HT1080 (cell line): ENCODE measurements around the gene IBA57. TPM values are rescaled to one million over a fixed set of nuclear protein-coding genes. Genes with fewer than 3 reads are reported as not detected.

ENCODE experiments used
- DNase-seq: peaks from one replicate; pipeline ENCODE4 v3.0.0-alpha.2; 2015; ENCODE audit warnings: low read depth
- small RNA-seq: library from RNA; depleted of rRNA; stranded (forward); fragments of <200 nt; gene quantifications from one replicate; pipeline ENCODE3, GENCODE V24; 2014
- total RNA-seq: library from RNA; depleted of rRNA; stranded (reverse); fragments of >200 nt; shearing (Covaris generic); gene quantifications from 2 replicates; pipeline ENCODE4 v1.2.3, GENCODE V29; 2014; rRNA removed

The IBA57 gene
- total RNA-seq, 1 experiment from 2014 or later: 6.1 TPM

DNA sequence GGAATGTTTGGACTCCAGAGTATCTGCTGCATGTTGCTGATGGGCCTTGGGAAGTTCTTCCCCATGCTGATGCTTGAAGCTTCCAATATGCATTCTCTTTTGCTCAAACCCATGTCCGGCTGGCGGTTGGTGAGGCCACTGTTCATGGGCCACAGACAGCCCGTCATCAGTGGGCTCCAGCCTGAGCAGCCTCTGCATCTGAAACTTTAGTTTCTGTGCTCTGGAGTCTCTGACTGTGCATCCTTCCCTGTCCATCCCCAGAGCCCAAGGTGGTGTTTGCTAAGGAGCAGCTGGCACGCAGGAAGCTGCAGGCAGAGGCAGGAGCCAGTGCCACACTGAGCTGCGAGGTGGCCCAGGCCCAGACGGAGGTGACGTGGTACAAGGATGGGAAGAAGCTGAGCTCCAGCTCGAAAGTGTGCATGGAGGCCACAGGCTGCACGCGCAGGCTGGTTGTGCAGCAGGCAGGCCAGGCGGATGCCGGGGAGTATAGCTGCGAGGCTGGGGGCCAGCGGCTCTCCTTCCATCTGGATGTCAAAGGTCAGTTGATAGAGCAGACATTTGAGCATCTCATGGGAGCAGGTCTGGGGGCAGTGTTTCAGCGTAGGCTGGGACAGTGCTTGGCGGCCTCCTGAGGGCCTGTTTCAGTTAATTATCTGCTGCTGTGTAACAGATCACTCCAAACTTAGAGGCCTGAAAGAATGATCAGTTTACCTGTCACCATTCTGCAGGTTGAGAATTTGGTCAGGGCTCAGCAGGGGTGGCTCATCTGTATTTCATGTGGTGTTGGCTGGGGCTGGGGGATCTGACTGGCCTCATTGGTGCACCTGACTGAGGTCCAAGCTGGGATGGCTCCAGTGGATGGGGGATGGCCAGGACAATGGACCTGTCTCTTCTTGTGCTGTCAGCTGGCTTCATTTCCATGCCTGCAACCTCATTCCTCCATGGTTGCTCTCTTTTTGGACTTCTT, 58.9 kb downstream of the IBA57 start:
- no peak for DNase-seq

DNA sequence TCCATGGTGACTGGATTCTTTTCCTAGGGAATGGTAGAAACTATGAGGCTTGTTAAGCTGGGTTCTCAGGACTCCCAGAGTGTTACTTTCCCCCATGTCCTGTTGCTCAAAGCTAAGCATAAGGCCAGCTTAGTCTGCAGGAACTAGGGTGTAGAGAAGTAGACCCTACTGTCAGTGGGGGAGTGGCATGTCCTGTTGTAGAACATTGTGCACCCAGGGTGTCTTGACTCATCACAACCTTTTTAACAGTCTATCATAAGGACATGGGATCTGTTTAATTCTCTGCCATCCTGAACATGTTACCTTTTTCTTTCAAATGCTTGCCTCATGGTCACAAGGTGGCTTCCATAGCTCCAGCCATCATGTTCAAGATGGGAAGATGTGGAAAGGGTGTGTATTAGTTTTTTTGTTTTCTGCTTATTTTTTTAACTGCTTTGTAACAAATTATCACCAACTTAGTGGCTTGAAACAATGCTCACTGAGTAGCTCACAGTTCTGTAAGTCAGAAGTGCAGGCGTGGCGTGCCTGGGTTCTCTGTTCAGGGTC, 59.6 kb downstream of the IBA57 start:
- DNase-seq: no peak

DNA sequence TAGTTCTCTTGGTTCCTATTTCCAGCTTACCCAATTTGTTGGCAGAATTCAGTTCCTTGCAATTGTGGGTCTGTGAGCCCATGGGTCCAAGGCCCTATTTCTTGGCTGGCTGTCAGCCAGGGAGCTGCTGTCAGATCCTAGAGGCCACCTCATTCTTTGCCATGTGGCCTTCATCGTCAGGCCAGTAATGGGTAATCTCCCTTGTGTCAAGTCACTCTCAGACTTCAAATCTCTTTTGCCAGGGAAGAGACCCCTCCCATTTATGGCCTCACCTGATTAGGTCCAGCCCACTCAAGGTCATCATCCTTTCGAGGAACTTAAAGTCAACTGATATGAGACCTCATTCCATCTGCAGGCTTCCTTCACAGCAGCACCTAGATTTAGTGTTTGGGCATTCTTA, 60.1 kb downstream of the IBA57 start:
- no peak for DNase-seq

DNA sequence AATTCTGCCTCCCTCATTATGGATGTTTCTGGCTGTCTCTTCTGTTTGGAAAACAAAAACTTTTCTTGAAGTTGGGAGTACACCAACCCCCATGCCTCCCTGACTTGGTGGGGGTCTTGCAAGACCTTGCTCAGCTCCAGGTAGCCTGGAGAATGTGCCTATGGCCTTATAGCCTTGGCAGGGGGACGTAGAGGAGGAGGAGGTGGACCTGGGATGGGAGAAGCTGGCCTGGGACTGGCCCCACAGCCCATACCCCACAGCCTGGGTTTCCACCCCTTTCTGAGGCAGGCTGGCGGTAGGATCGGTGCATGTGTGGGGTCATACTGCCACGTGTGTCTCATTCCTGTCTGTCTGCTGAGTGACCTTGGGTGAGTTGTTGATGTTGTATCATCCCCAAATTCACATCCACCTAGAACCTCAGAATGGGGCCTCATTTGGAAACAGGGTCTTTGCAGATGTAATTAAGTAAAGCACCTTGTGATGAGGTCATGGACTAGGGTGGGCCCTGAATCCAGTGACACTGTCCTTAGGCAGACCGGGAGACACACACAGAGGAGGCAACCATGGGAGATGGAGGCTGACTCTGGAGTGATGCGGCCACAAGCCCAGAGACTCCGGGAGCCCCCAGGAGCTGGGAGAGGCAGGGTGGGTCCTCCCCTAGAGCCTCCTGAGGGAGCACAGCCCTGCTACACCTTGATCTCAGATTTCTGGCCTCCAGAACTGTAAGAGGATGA, 60.7 kb downstream of the IBA57 start:
- DNase-seq: no peak

DNA sequence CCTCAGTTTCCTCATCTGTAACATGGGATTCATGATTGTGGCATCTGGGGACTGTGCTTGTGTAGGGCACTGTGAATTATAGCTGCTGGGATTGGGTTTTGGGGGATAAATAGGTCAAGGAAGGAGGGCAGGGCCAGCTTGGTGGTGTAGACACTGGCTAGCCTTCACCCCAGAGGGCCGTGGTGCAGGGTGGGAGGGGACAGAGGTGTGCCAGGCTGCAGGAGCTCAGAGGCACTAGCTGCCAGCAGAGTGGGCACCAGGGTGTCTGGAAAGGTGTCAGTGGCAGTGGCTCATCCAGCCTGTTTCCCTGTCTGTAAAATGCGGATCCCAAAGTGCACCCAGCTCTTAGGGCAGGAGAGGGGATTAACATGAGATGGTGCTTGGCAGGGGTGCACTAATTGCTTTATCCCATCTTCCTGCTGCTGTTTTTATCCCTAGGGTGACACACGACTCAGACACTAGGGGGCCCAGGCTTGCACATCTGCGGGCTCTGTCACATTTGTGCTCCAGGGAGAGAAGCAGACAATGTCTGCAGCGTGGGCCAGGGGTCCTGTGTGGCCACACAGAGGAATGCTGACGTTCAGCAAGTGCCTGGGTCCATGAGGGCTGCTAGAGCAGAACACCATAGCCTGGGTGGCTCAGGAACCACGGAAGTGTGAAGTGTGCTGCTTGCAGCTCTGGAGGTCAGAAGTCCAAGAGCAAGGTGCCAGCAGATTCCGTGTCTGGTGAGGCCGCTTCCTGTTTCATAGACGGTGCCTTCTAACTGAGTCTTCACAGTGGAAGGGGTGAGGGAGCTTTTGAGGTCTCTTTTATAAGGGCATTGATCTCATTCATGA, 61.6 kb downstream of the IBA57 start:
- DNase-seq: peak; percentile 14

DNA sequence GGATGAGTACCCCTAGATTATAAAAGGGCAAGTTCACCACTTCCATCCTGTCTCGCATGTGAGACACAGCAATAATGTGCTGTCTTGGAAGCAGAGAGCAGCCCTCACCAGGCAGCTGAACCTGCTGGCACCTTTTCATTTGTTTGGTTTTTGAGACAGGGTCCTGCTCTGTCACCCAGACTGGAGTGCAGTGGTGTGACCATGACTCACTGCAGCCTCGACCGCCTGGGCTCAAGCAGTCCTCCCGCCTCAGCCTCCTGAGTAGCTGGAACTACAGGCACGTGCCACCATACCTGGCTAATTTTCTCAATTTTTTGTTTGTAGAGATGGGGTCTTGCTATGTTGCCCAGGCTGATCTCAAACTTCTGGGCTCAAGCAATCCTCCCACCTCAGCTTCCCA, 62.5 kb downstream of the IBA57 start:
- peak; percentile 17 for DNase-seq

DNA sequence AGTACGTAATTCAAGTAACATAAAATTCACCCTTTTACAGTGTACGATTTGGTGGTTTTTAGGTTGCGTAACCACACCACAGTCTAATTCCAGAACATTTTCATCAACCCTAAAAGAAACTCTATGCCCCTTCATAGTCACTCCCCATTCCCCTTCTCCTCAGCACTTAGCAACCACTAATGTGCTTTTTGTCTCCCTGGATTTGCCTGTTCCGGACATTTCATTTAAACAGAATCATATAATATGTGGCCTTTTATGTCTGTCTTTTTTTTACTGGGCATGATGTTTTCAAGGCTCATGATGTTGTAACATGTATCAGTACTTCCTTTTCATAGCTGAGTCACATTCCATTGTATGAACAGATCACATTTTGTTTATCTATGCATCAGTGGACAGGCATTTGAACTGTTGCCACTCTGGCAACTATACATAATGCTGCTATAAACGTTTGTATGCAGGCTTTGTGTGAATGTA, 63.0 kb downstream of the IBA57 start:
- DNase-seq: peak; percentile 87

DNA sequence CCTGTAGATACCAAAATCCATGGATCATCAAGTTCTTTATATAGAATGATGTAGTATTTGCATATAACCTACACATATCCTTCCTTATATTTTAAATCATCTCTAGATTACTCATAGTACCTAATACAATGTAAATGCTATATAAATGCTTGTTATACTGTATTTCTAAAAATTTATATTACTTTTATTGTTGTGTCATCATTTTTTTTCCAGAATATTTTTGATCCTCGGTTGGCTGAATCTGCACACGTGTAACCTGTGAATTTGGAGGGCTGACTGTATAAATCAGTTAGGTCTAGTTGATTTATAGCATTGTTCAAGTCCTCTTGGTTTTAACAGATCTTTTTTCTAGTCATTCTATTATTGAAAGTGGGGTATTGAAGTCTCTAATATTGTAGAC, 65.6 kb downstream of the IBA57 start:
- no peak for DNase-seq

Small RNAs within 50 kb of the gene (small RNA-seq; reads per million reads assigned to genes)
- not detected for gene AL359510.1

Other genes with a start within 250 kb of the IBA57 start
- gene WNT9A, start 217.9 kb upstream of the IBA57 start, total RNA-seq: 0.33 and 0.68 TPM in 2 replicates
- gene WNT3A, start 158.8 kb upstream of the IBA57 start, total RNA-seq: not detected in 2 replicates
- 240 and 355 TPM in 2 replicates for gene ARF1, start 83.1 kb upstream of the IBA57 start, total RNA-seq
- gene C1orf35, start 62.5 kb upstream of the IBA57 start, total RNA-seq: 18.5 and 19.7 TPM in 2 replicates
- gene MRPL55, start 56.5 kb upstream of the IBA57 start, total RNA-seq: 53.8 and 73.2 TPM in 2 replicates
- gene GUK1, start 25.5 kb upstream of the IBA57 start, total RNA-seq: 208 and 294 TPM in 2 replicates
- gene GJC2, start 15.9 kb upstream of the IBA57 start, total RNA-seq: 0.10 and 0.31 TPM in 2 replicates
- gene OBSCN, start 42.2 kb downstream of the IBA57 start, total RNA-seq: 0.66 and 2.3 TPM in 2 replicates
- gene TRIM11, start 241.0 kb downstream of the IBA57 start, total RNA-seq: 19.8 and 24.0 TPM in 2 replicates